Measurements from ENCODE around the gene ATRNL1. TPM values are rescaled to one million over a fixed set of nuclear protein-coding genes. Genes with fewer than 3 reads are reported as not detected.

ATRNL1 gene
- polyA plus RNA-seq, 1 donor from 2014 or later = 47.8 TPM

DNA sequence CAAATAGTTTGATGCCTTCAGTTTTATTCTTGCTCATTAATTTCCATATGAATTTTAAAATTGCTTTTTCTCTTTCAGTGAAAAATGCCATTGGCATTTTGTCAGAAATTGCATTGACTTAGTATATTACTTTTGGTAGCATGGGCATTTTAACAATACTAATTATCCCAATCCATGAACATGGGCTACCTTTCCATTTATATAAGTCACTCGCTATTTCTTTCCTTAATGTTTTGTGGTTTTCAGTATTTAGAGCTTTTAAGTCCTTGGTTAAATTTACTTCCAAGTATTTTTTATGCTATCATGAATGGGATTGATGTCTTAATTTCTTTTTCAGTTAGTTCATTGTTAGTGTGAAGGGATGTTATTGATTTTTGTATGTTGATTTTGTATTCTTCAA lies 297.4 kb downstream of the ATRNL1 start:
- Histone ChIP-seq H3K27me3 (ENCODE audit: insufficient read depth, low read depth, low read length) (no peaks in the 10 kb centered on the region), H3K4me3 (ENCODE audit: low read length) (no peak overlapping the region), H3K9me2 (ENCODE audit: insufficient read depth, low read length) (no peaks in the 10 kb centered on the region), H3K27ac (ENCODE audit: low read length) (no peak overlapping the region), H3K36me3 (ENCODE audit: insufficient read depth, low read length) (no peaks in the 10 kb centered on the region), H3K9me3 (ENCODE audit: low read length) (no peaks in the 10 kb centered on the region), H3F3A (ENCODE audit: insufficient read depth, low read length, poor library complexity, severe bottlenecking) (no peaks in the 10 kb centered on the region), H3K4me2 (ENCODE audit: low read length) (no peak overlapping the region), H4K20me1 (ENCODE audit: insufficient read depth) (no peaks in the 10 kb centered on the region), H3K79me2 (replicated peaks; ENCODE audit: insufficient read depth, low read length) (no peaks in the 10 kb centered on the region), H3K9ac (ENCODE audit: low read length) (no peak overlapping the region), H2AFZ (ENCODE audit: low read depth, low read length) (no peak overlapping the region)
- TF ChIP-seq RAD21 (conservative IDR thresholded peaks at IDR 0.05) (no peak), POLR2AphosphoS5 (IDR thresholded peaks at IDR 0.05) (no peak), MXI1 (conservative IDR thresholded peaks at IDR 0.05; ENCODE audit: poor library complexity, severe bottlenecking) (no peak), SMC3 (conservative IDR thresholded peaks at IDR 0.05; ENCODE audit: poor library complexity) (no peak), EZH2 (IDR thresholded peaks at IDR 0.05; ENCODE audit: borderline replicate concordance, insufficient read depth, low read length, poor library complexity, severe bottlenecking) (no peak), TAF1 (IDR thresholded peaks at IDR 0.05; ENCODE audit: low read depth) (no peak), EP300 (conservative IDR thresholded peaks at IDR 0.05; ENCODE audit: poor library complexity, severe bottlenecking) (no peak)
- TF ChIP-seq, protein P1, sequence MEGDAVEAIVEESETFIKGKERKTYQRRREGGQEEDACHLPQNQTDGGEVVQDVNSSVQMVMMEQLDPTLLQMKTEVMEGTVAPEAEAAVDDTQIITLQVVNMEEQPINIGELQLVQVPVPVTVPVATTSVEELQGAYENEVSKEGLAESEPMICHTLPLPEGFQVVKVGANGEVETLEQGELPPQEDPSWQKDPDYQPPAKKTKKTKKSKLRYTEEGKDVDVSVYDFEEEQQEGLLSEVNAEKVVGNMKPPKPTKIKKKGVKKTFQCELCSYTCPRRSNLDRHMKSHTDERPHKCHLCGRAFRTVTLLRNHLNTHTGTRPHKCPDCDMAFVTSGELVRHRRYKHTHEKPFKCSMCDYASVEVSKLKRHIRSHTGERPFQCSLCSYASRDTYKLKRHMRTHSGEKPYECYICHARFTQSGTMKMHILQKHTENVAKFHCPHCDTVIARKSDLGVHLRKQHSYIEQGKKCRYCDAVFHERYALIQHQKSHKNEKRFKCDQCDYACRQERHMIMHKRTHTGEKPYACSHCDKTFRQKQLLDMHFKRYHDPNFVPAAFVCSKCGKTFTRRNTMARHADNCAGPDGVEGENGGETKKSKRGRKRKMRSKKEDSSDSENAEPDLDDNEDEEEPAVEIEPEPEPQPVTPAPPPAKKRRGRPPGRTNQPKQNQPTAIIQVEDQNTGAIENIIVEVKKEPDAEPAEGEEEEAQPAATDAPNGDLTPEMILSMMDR (IDR thresholded peaks at IDR 0.05; ENCODE audit: poor library complexity, severe bottlenecking) = no peak
- TF ChIP-seq, protein P2, sequence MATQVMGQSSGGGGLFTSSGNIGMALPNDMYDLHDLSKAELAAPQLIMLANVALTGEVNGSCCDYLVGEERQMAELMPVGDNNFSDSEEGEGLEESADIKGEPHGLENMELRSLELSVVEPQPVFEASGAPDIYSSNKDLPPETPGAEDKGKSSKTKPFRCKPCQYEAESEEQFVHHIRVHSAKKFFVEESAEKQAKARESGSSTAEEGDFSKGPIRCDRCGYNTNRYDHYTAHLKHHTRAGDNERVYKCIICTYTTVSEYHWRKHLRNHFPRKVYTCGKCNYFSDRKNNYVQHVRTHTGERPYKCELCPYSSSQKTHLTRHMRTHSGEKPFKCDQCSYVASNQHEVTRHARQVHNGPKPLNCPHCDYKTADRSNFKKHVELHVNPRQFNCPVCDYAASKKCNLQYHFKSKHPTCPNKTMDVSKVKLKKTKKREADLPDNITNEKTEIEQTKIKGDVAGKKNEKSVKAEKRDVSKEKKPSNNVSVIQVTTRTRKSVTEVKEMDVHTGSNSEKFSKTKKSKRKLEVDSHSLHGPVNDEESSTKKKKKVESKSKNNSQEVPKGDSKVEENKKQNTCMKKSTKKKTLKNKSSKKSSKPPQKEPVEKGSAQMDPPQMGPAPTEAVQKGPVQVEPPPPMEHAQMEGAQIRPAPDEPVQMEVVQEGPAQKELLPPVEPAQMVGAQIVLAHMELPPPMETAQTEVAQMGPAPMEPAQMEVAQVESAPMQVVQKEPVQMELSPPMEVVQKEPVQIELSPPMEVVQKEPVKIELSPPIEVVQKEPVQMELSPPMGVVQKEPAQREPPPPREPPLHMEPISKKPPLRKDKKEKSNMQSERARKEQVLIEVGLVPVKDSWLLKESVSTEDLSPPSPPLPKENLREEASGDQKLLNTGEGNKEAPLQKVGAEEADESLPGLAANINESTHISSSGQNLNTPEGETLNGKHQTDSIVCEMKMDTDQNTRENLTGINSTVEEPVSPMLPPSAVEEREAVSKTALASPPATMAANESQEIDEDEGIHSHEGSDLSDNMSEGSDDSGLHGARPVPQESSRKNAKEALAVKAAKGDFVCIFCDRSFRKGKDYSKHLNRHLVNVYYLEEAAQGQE (IDR thresholded peaks at IDR 0.05; ENCODE audit: borderline replicate concordance) = no peak

DNA sequence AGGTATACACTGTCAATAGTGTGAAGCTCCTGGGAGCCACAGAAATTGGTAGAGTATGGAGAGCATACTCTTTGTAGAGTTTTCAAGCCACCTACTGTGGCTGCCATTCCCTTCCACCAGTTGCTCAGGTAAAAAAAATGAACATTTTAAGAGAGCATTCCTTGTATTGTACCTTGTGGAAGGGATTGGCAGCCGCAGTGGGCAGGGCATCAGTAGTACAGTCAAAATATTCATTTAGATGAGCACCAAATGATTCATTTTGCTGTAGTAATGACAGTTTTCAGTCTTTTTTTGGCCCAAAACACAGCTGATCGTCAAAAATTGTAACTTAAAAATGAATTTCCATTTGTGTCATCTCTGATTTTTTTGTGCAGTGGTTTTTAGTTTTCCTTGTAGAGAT lies 304.9 kb downstream of the ATRNL1 start:
- Histone ChIP-seq H3F3A (ENCODE audit: insufficient read depth, low read length, poor library complexity, severe bottlenecking) (no peaks in the 10 kb centered on the region), H3K9ac (ENCODE audit: low read length) (no peak overlapping the region), H4K20me1 (ENCODE audit: insufficient read depth) (no peaks in the 10 kb centered on the region), H3K4me3 (ENCODE audit: low read length) (no peak overlapping the region), H3K4me2 (ENCODE audit: low read length) (no peak overlapping the region), H2AFZ (ENCODE audit: low read depth, low read length) (no peak overlapping the region), H3K9me2 (ENCODE audit: insufficient read depth, low read length) (no peaks in the 10 kb centered on the region), H3K9me3 (ENCODE audit: low read length) (peaks cover 4% of the 10 kb centered on the region), H3K27ac (ENCODE audit: low read length) (no peak overlapping the region), H3K27me3 (ENCODE audit: insufficient read depth, low read depth, low read length) (no peaks in the 10 kb centered on the region), H3K79me2 (replicated peaks; ENCODE audit: insufficient read depth, low read length) (no peaks in the 10 kb centered on the region), H3K36me3 (ENCODE audit: insufficient read depth, low read length) (no peaks in the 10 kb centered on the region)
- TF ChIP-seq, protein P2 (IDR thresholded peaks at IDR 0.05; ENCODE audit: borderline replicate concordance) = no peak
- no peak for TF ChIP-seq EP300 (conservative IDR thresholded peaks at IDR 0.05; ENCODE audit: poor library complexity, severe bottlenecking)
- TF ChIP-seq, protein P1 (IDR thresholded peaks at IDR 0.05; ENCODE audit: poor library complexity, severe bottlenecking) = no peak
- no peak for TF ChIP-seq EZH2 (IDR thresholded peaks at IDR 0.05; ENCODE audit: borderline replicate concordance, insufficient read depth, low read length, poor library complexity, severe bottlenecking)
- no peak for TF ChIP-seq RAD21 (conservative IDR thresholded peaks at IDR 0.05)
- no peak for TF ChIP-seq POLR2AphosphoS5 (IDR thresholded peaks at IDR 0.05)
- TF ChIP-seq TAF1 (IDR thresholded peaks at IDR 0.05; ENCODE audit: low read depth) = no peak
- TF ChIP-seq SMC3 (conservative IDR thresholded peaks at IDR 0.05; ENCODE audit: poor library complexity) = no peak
- TF ChIP-seq MXI1 (conservative IDR thresholded peaks at IDR 0.05; ENCODE audit: poor library complexity, severe bottlenecking) = no peak
